ENCODE data around the gene GOLGB1. TPM values are rescaled to one million over a fixed set of nuclear protein-coding genes. Genes with fewer than 3 reads are reported as not detected.

The GOLGB1 gene
- polyA plus RNA-seq, 2 of the 4 experiments (the other 2 are of a cell fraction): 11.9 to 27.0 TPM

- Histone ChIP-seq H3K9me3 (no peaks in the 10 kb centered on the region), H3K4me3 (no peak overlapping the region), H3K4me2 (no peak overlapping the region), H3K27ac (no peak overlapping the region), H3K4me1 (no peaks in the 10 kb centered on the region)
- 64% methylated on average over 14 of the region's 14 CpGs for WGBS (ENCODE audit: missing lambda C conversion rate)
- no peak for DNase-seq (ENCODE audit: low read depth in 1 of 2, low spot score in 1 of 2)
- no peak for TF ChIP-seq ZSCAN20 (CRISPR knock-in tag; IDR thresholded peaks at IDR 0.05)
- TF ChIP-seq KDM5A (IDR thresholded peaks at IDR 0.05): no peak
- no peak for TF ChIP-seq RCOR1 (IDR thresholded peaks at IDR 0.05; ENCODE audit: low read depth, low read length)
- no peak for TF ChIP-seq HOXB13 (CRISPR knock-in tag; IDR thresholded peaks at IDR 0.05; ENCODE audit: low read depth)
- POLR2A ChIA-PET: no interaction called here
- ATAC-seq: no peak
- no peak for FAIRE-seq
- CTCF ChIA-PET: no interaction called here
These were observed 125.2 kb downstream of the GOLGB1 start for GRCh38 chr3:121624147-121624899.

GRCh38 chr3:121621491-121621890 is 128.1 kb downstream of the GOLGB1 start:
- Histone ChIP-seq H3K4me3 (no peak overlapping the region), H3K27ac (no peak overlapping the region), H3K4me2 (no peak overlapping the region), H3K4me1 (no peaks in the 10 kb centered on the region), H3K9me3 (no peaks in the 10 kb centered on the region)
- ChIA-PET CTCF (interaction anchor here (1.6 kb wide), 1 partner anchor 77 kb away, joined by 5 read pairs; no protein-coding TSS in a partner anchor), POLR2A (interaction anchor here (0.6 kb wide), 1 partner anchor 42 kb away, joined by 3 read pairs; no protein-coding TSS in a partner anchor)
- DNase-seq (ENCODE audit: low read depth in 1 of 2, low spot score in 1 of 2) (no peak), ATAC-seq (no peak), FAIRE-seq (no peak)
- no peak for TF ChIP-seq GATA3 (IDR thresholded peaks at IDR 0.05; ENCODE audit: borderline replicate concordance)
- 70% methylated on average over 6 of the region's 6 CpGs for WGBS (ENCODE audit: missing lambda C conversion rate)

DNA sequence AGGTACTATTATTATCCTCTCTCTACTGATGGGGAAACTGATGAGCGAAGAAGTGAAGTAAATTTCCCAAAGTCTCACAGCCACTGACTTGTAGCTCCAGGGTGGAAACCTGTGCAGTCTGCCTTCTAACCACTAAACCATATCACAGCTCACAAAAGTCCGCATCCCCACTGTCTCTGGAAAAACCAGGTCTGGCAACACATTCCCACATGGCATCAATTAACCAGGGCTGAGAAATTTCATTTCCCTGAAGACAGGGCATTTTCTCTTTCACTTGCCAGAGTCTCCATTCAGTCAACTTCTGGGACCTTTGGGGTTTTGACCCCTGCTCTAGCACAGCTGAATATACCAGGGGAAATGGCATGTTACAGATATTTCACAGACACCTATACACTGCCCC is 129.8 kb downstream of the GOLGB1 start:
- ChIA-PET POLR2A (no interaction called here), CTCF (no interaction called here)
- FAIRE-seq: no peak
- Histone ChIP-seq H3K27ac (no peak overlapping the region), H3K9me3 (no peaks in the 10 kb centered on the region), H3K4me1 (no peaks in the 10 kb centered on the region), H3K4me3 (no peak overlapping the region), H3K4me2 (no peak overlapping the region)
- no peak for ATAC-seq
- no peak for DNase-seq (ENCODE audit: low read depth in 1 of 2, low spot score in 1 of 2)
- WGBS (ENCODE audit: missing lambda C conversion rate): 61% methylated on average over 2 of the region's 2 CpGs
- TF ChIP-seq HMGXB4 (CRISPR knock-in tag; IDR thresholded peaks at IDR 0.05; ENCODE audit: borderline replicate concordance): no peak
- TF ChIP-seq CEBPB (IDR thresholded peaks at IDR 0.05): no peak
- TF ChIP-seq EP300 (IDR thresholded peaks at IDR 0.05): no peak
- TF ChIP-seq PBX3 (IDR thresholded peaks at IDR 0.05): no peak
- no peak for TF ChIP-seq RARB (CRISPR knock-in tag; IDR thresholded peaks at IDR 0.05)
- TF ChIP-seq KDM1A (IDR thresholded peaks at IDR 0.05; ENCODE audit: low read depth): no peak

Small RNAs within 50 kb of the gene (small RNA-seq; reads per million reads assigned to genes)
- gene RNU4-62P: 0 reads per million in 6 experiments

Other genes with a start within 250 kb of the GOLGB1 start
- 10.9 and 12.4 TPM in 2 replicates for gene POLQ, start 203.8 kb downstream of the GOLGB1 start, polyA plus RNA-seq (2011; rRNA removed)
- gene POLQ, start 203.8 kb downstream of the GOLGB1 start, polyA plus RNA-seq (2017; fragmentation: RNase III; extraction: RNeasy Plus Mini Kit Qiagen cat#74134 plus additional on column Dnase treatment): 8.2 to 9.9 TPM (median 9.2 TPM) in 3 replicates
- gene ARGFX, start 181.8 kb downstream of the GOLGB1 start, polyA plus RNA-seq (2011; rRNA removed): not detected in 2 replicates
- gene ARGFX, start 181.8 kb downstream of the GOLGB1 start, polyA plus RNA-seq (2017; fragmentation: RNase III; extraction: RNeasy Plus Mini Kit Qiagen cat#74134 plus additional on column Dnase treatment): not detected in 3 replicates
- gene FBXO40, start 156.4 kb downstream of the GOLGB1 start, polyA plus RNA-seq (2011; rRNA removed): not detected in 2 replicates
- not detected in 3 replicates for gene FBXO40, start 156.4 kb downstream of the GOLGB1 start, polyA plus RNA-seq (2017; fragmentation: RNase III; extraction: RNeasy Plus Mini Kit Qiagen cat#74134 plus additional on column Dnase treatment)
- 0.12 and 0.49 TPM in 2 replicates for gene HCLS1, start 88.8 kb downstream of the GOLGB1 start, polyA plus RNA-seq (2011; rRNA removed)
- gene HCLS1, start 88.8 kb downstream of the GOLGB1 start, polyA plus RNA-seq (2017; fragmentation: RNase III; extraction: RNeasy Plus Mini Kit Qiagen cat#74134 plus additional on column Dnase treatment): 0.09 to 0.24 TPM (median 0.14 TPM) in 3 replicates
- gene IQCB1, start 85.3 kb upstream of the GOLGB1 start, polyA plus RNA-seq (2011; rRNA removed): 28.2 and 34.3 TPM in 2 replicates
- 19.8 to 22.9 TPM (median 22.1 TPM) in 3 replicates for gene IQCB1, start 85.3 kb upstream of the GOLGB1 start, polyA plus RNA-seq (2017; fragmentation: RNase III; extraction: RNeasy Plus Mini Kit Qiagen cat#74134 plus additional on column Dnase treatment)
- 6.1 and 7.4 TPM in 2 replicates for gene EAF2, start 85.5 kb upstream of the GOLGB1 start, polyA plus RNA-seq (2011; rRNA removed)
- 3.6 to 4.3 TPM (median 4.1 TPM) in 3 replicates for gene EAF2, start 85.5 kb upstream of the GOLGB1 start, polyA plus RNA-seq (2017; fragmentation: RNase III; extraction: RNeasy Plus Mini Kit Qiagen cat#74134 plus additional on column Dnase treatment)
- gene SLC15A2, start 144.7 kb upstream of the GOLGB1 start, polyA plus RNA-seq (2011; rRNA removed): 0.63 and 0.75 TPM in 2 replicates
- gene SLC15A2, start 144.7 kb upstream of the GOLGB1 start, polyA plus RNA-seq (2017; fragmentation: RNase III; extraction: RNeasy Plus Mini Kit Qiagen cat#74134 plus additional on column Dnase treatment): 0.09 to 0.42 TPM (median 0.18 TPM) in 3 replicates